HG03432 (cell line): ENCODE results near the gene PPFIBP1.
"Not testable (repeated sequence)": the region's sequence is repeated elsewhere in the genome, so short reads cannot be mapped to it uniquely, and the experiment has no call there.

Experiments used
- ATAC-seq: cut with Tn5 transposase; IDR thresholded peaks from one replicate; pipeline ENCODE4 v1.9.1; 2021; ENCODE audit warnings: mild to moderate bottlenecking, moderate library complexity; ENCODE audit not compliant: unreplicated experiment

The PPFIBP1 gene

DNA sequence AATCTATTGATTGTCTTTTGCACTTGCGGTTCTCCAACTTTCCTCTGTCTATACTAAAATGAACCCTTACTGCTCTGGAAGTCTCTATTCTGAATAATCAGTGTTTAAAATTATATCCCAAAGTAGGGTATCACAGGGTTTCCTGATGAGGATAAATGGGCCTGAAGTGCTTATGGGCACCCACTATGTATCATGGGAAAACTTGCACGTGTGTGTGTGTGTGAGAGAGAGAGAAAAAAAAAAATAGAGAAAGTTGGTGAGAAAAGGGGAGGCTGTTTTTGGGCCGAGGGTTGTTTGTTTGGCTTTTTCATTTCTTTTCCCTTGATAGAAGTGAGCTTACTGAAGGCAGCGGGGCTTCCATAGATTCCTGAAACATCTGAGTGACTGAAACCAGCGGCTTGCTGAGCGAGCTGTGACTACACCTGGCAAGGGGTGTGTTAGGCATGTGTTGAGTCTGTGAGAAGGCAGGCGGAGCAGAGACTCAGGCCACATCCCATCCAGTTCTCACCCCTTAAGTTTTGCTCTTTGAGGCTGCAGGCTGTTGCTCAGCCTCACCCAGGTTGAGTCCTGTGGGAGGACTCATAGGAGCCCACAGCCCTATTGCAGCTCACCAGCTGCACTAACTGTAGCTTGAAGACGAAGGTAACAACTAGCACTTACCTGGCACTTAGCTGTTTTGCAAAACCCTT lies 17.2 kb downstream of the PPFIBP1 start:
- ATAC-seq = no peak

DNA sequence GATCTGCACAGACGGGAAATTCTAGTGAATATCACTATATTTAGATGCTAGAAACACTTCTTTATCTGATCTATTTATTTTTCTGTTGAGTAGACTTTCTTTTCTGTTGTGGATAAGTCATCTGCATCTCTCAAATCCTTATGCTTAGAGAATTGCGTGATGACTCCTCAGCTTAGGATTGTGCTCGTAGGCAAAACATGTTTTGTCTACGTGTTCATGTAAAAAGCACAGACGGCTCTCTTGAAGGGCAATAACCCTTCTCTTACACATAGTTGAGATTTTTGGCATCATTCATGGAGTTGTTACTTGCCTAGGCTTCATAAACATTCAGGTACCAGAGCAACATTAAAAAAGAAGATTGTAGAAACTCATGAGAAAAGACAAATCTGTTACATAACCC lies 18.6 kb downstream of the PPFIBP1 start:
- no peak for ATAC-seq

DNA sequence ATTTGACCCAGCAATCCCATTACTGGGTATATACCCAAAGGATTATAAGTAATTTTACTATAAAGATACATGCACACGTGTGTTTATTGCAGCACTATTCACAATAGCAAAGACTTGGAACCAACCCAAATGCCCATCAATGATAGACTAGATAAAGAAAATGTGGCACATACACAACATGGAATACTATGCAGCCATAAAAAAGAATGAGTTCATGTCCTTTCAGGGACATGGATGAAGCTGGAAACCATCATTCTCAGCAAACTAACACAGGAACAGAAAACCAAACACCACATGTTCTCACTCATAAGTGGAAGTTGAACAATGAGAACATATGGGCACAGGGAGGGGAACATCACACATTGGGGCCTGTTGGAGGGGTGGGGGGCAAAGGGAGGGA lies 20.9 kb downstream of the PPFIBP1 start:
- not testable (repeated sequence) for ATAC-seq

DNA sequence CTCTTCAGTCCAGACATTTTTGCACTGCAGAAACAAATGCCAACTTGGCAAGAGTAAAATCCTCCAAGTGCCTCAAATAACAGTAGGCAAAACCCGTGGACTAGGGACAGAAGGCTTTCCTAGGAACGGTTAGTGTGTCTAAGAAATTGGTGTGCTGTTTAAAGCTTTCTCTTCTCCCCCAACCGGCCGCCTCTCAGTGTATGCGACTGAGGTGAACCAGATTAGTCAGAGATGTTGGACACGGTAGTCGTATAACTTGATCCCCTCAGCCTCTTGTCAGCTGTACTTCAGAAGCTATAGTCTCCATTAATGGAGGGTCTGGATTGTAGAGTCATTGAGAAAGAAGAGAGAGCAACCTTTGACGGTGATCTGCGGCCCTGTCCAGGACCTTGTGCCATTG lies 21.7 kb downstream of the PPFIBP1 start:
- no peak for ATAC-seq

DNA sequence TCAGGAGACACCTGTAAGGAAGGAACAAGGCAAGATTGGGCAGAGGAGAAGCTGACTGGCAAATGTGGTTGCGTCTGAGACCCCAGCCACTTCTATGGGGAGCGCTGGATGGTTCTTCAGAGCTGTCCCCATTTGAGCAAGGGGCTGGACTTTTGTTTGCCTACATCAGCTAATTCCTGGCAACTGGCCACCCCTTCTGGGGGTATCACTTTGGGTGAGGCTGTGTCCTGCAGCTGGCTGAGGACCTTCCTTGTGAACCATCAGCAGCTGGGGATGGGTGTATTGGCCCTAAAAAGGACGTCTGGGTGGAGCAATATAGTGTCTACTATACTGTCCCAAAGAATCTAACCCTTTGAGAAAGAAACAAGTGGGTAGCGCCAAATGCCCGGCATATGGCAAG lies 23.6 kb downstream of the PPFIBP1 start:
- ATAC-seq = no peak

DNA sequence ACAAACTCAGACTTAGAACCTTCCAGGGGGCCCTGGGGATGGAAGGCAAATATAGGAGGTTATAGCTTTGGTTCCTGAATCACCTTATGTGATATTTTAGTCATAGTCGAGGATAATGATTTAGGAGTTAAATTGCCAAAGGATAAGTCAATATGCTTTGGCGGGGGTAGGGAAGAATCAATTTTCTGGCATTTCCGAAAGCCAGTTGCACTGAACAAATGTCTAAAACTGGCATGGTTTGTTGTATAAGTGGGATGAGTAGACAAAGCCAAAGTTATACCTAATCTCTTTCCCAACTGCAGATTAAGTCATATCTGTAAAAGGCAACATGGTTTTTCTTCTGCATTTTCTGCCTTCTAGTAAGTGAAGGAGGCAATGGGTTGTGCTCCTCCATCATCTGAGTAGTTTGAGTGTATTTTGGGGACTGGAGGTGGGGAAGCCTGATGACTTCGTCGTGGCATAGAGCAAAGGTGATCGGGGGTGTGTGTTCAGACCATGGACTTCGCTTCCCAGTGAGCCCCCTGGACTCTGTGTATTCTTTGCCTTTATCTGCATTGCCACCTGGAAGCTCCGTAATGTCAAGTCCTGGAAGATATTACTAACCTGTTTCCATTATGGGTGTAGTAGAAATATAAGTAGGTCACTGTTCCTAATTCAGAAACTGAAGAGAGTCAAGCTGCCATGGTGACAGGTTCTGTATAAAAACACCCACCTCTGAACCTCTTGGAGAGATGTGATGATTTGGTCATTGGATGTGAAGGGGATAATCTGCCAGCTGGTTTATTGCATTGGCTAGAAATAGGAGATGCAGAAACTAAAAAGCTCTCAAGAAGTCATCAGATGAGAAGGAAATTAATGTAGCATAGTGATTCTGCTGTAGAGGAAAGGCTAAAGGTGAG lies 24.5 kb downstream of the PPFIBP1 start:
- ATAC-seq = no peak

DNA sequence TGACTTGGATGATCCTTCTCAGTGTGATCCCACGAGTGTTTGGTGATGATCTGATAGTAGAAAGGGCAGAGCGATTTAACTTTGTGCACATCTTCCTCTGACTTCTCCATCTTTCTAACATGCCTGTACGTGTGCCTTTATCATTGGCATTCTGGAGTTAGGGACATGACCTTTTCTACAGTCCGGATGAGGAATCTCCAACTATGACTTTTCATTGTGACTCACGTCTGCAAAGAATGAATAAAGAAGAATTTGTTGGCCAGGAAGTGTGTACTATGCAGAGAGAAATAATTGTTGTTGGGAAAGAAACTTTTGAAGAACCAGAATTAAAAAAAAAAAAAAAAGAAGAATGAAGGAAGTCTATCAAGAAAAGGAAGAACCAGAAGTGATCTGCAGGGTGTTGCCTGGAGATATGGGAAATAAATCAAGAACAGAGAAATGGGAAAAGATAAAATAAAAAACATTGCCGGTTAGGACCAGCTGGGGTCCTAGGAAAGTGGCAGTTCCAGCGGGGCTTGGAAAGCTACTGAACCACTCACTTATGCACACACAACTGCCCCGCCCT lies 25.3 kb downstream of the PPFIBP1 start:
- no peak for ATAC-seq

DNA sequence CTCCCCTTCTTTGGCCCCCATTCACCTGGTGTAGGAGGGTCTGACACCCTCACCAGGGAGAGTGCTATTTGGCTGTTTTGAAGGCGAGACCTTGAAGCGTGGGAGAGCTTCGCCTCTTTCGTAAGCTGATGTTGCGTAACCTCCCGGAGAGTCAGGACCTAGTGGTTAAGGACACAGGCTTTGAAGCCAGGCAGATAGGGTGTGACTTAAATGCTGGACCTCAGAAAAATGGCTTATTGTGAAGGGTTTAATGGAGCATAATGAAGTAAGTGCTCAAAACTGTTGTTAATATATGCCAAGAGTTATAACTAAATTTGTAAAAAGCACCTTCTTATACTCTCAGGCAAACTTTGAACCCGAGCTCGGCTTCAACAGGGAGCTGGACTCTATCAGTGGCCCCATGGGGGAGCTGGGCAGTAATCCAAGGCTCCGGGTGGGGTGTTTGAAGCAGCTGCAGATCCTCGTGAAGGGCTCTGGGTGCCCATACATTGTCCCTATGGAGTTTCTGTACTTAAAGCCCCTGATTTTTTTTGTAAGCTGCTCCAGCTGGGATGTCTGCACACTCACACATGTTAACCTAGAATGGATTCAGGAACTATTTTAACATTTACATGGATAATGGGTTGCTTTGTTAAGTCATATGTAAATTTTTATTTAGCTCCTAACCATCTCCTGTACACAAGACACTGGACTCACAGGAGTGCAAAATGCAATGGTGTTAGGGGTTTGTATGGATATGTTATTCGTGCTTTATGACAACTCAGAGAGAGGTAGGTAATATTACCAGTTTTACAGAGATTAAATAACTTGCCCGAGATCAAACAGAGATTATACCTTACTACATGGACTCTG lies 26.0 kb downstream of the PPFIBP1 start:
- peak; percentile 43 for ATAC-seq

DNA sequence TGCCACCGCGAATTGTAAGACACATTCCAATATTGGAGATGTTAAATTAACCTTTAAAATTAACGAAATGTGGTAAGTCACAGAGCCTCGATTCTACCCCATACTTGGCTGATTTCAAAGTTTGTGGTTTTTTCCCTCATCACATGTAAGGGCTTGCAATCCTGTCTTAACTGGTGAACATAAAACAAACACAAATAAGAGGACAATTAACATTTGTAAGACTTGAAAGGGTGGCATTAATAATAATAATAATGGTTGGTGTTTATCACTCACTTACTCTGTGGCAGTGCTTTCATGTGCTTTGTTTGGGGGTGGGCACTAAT lies 26.6 kb downstream of the PPFIBP1 start:
- ATAC-seq = no peak

DNA sequence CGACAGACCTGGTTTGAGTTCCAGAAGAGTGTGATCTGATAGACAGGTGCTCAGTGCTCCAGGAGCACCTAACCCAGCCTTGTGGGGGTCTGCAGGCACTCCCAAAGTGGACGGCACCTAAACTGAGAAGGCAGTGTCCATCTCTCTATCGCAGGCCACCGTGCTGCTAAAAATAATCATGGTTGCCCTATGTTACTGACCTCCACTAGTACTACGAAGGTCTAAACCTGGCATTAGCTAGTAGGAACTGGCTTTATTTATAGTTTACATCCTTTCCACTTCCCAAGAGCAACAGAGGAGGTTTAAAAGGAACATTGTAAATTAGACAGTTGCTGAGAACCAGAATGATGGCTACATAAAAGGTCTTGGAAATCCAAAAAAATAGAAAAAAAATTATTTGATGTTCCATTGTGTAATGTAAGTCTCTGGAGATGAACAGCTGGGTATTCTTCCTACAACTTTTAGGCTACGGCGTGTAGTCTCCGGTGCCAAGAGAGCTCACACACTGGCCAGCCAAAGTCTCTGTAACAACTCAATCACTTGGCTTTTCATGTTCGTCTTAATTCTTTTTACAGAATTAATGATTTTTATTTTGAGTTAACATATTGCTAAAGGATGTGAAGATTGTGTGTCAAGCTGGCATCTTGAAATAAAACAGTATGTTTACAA lies 27.3 kb downstream of the PPFIBP1 start:
- ATAC-seq = no peak

DNA sequence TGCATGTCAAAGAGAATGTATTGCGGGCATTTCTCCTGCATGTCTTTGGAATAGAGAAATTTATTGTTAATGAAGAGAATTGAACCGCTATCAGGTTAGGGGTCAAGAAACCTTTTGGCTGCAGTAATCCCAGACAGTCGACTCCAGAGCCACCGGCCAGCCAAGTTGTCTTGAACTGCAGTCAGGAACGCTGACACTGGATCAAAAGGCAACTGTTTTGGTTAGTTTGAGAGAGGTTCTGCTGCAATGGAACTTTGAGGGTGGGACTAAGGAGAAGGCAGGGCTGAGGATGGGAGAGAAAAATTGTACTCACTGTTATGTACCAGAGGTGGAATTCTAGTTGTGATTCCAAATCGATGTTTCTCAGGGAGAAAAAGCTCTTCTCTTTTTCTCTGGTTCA lies 28.2 kb downstream of the PPFIBP1 start:
- no peak for ATAC-seq

DNA sequence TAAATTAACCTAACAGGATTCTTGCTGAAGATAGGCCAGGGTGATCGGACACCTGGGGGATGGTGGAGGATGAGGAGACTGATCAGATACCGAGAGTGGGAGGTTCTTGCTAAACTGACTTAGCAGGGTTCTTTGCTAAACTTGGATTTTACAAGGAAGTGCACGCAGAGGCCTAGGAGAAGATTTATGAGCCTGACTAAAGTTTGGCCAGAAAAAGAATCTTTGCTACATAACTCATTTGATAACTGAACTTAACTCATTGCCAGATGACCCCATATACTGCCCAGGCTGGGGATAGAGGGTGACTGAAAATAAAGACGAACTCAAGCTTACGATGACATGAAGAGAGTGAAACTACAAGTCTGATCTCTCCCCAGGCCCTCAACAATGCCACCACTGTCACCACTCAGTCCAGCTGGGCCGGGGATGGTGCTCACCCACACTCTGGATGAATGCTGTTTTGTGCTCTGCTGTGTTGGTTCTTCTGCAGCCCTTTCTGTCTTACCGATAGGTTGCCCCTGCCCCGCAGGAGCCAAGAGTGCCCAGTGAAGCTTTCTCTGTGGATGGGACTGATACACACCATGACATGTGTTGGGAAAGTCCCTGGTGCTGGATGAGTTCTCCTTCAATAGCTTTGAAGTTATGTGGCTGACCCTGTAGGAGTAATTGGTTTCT lies 29.0 kb downstream of the PPFIBP1 start:
- ATAC-seq = peak; percentile 59

DNA sequence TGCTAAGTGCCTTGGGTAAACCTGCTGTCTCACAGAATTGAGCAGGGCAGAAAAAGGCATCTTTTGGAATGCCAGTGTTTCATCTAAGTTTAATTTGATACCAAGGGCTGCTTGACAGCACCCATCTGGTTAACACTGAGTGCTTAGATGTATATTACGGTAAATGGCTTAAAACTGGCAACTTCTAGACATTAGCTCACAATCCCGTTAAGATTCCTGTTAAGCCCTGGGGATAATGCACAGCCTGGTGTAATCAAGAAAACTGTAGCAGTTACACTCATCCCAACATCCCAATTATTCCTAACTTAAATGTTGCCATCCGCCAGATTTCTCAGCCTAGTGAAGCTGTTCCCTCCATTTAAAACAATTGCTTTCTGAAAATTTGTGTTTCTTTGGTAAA lies 29.9 kb downstream of the PPFIBP1 start:
- no peak for ATAC-seq

DNA sequence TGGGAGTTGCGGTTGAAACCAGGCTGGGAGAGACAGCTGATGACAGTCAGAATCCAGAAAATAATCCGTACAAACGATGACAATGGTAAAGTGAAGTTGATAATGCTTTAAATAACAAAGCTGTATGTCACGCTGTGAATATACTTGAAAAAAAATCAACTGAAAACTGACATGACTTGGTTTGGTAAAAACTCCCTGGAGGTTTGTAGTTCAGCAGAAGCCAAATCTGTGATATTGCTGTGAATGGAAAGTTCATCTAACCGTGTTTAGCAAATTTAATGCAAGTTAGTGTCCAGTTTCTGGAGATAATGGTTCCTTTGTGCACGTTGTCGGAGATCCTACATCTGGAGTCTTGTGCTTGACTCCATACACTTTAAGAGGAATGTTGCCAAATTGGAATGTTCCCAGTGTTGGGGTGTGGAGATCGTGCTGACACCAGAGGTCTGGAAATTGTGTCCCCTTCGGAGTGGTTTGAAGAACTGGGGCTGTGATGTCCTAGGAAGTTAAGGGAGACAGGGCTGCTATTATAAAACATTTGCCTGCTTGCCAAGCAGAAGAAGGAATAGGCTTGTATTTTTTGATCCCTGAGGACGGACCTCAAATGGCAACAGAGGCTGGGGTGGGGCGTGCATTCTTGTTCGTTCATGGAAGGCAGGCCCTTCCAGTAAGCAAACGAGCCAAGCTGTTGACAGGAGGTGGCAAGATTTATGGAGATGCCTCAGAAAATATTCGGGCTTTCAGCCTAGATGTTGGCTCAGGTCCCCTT lies 30.6 kb downstream of the PPFIBP1 start:
- no peak for ATAC-seq

DNA sequence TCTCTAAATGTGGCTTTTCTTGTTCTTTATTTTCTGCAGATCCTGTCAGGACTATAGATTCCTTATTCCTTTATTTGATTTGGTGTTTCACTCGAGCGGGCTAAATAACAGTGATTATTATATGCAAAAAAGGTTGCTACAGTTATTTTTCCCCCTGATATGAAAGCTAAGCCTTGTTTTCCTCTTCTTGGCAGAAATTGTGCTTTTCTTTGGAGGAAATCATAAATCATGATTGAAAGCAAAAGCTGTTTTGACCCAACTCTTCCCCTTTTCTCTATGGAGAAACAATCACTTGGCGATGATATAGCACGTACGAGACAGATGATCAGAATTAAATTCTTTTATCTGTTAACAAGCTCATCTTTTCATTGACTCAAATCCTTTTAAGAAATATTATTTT lies 31.4 kb downstream of the PPFIBP1 start:
- no peak for ATAC-seq

DNA sequence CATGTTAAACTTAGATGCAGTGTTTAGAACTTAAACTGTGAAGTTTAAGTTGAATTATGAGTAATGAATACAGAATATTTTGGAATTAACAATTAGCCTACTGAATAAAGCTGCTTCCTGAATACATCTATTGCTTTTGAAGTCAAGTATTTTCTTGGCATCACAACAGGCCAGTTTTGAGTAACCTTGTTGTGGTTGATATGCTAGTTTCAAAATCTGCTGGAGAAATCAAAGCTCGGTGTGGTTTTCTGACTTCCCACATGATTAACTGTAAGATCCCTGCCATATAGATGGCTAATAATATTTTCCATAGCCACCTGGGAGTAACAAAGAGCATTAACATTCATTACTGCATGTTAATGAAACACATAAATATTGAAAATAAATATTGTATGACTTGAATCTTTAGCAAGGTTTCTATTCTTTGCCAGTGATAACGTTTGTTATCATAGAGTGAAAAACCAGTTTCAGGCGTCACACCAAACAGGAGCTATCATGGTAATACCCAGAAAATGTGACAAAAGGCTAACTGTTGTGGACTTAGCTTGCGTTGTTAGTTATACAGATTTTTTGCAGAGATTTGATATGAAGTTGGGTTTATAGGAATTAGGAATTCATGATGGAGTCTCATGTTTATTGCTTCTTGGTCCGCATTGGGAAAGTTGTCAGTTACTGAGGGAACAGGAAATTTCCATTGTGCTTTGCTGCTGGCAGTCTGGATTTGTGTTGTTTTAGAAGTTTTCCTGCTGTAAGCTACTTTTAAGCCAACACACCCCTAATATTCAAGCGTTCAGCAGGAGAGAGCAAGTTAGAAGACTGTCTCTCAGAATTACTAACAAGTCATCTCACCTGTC lies 32.1 kb downstream of the PPFIBP1 start:
- peak; percentile 65 for ATAC-seq

DNA sequence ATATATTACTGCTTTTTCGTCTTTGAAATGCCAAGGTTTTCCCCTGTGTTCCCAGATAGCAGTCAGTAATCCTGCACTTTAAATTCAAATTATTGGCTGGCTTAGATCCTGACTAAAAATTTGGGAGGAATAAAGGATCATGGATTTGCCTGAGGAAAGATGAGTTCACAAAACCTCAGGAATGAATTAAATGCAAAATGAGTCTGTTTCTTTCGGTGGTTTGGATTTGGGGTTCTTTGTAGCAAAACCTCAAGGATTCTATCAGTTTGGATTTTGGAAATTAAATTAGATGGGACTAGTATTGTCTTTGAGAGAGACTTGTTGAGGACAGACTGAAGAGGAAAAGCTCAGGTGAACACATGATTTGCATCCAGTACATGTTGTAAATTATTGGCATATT lies 36.1 kb downstream of the PPFIBP1 start:
- ATAC-seq = no peak

DNA sequence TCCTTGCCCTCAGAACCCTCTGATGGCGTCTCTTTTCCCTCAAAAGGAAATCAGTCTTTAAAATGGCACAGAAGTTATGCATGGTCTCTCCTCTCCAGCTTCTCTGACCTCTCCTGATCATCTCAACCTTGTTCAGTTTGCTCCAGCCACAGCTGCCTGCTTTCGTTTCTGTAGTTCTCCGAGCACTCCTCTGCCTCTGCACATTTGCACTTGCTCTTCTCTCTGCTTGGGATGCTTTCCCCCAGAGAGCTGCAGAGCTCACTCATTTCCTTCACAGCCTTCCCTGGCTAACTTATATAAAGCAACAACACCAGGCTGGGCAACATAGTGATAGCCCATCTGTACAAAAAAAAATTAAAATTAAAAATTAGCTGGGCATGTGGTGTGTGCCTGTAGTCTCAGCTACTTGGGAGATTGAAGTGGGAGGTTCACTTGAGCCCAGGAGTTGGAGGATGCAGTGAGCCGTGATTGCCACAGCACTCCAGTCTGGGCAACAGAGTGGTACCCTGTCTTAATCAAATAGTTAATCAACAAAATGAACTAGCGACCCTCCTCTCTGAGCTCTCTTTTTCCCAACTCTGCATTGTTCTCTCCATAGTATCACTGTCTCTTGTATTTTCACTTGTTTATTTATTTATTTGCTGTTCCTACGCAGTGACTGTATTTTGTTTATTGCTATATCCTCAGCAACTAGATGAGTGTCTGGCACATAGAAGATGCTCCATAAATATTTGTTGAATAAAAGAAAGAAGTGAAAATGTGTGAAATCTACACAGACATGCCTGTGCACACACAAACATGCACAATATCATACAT lies 37.7 kb downstream of the PPFIBP1 start:
- ATAC-seq = no peak
